Gastroesophageal sphincter (tissue), 4 donors: ENCODE measurements around the gene CLCN1. TPM values are rescaled to one million over a fixed set of nuclear protein-coding genes. Genes with fewer than 3 reads are reported as not detected.

Experiments used
- ATAC-seq: fragments of 150-250 bp; one replicate; pipeline ENCODE4 v1.9.1; 2016; ENCODE audit warnings: mild to moderate bottlenecking, moderate library complexity
- H3K27ac ChIP-seq, 4 donors: fragments of 200-600 bp; sonication (generic) in 3 of 4; 1 replicate in 3 of 4; 2 replicates in 1 of 4; pipeline ENCODE4 v1.5.1; 2016 to 2019
- H3K27me3 ChIP-seq: fragments of 200-600 bp; sonication (generic); one replicate; pipeline ENCODE4 v1.5.1; 2019
- H3K36me3 ChIP-seq, 2 donors: fragments of 200-600 bp; sonication (generic); one replicate each; pipeline ENCODE4 v1.5.1; 2019; ENCODE audit warnings: control low read depth in 1 of 2
- H3K4me1 ChIP-seq, 3 donors: fragments of 200-600 bp; sonication (generic); 1 replicate in 2 of 3; 2 replicates in 1 of 3; pipeline ENCODE4 v1.5.1; 2016 to 2019; ENCODE audit warnings: control low read depth in 2 of 3
- H3K4me3 ChIP-seq, 2 donors: fragments of 200-600 bp; sonication (generic); one replicate each; pipeline ENCODE4 v1.5.1; 2019; ENCODE audit warnings: mild to moderate bottlenecking in 1 of 2, moderate library complexity in 1 of 2
- H3K9me3 ChIP-seq, 3 donors: fragments of 200-600 bp; sonication (generic); one replicate each; pipeline ENCODE4 v1.5.1; 2017 to 2019; ENCODE audit warnings: control low read depth in 2 of 3
- EP300 ChIP-seq: sonication (generic); formaldehyde crosslinking; IDR thresholded peaks from one replicate; pipeline ENCODE4 v1.6.1; 2017; ENCODE audit warnings: antibody characterized with exemption, mild to moderate bottlenecking
- POLR2A ChIP-seq, 2 donors: fragments of 450-650 bp; IDR thresholded peaks; one replicate each; pipeline ENCODE4 v1.6.1; 2017; ENCODE audit warnings: antibody characterized with exemption in 2 of 2, mild to moderate bottlenecking in 2 of 2, moderate library complexity in 1 of 2
- POLR2AphosphoS5 ChIP-seq: sonication (generic); formaldehyde crosslinking; IDR thresholded peaks from one replicate; pipeline ENCODE4 v1.6.1; 2017; ENCODE audit warnings: antibody characterized with exemption
- WGBS, 2 donors: methylation state at CpG; one replicate each; pipeline ENCODE4 v1.1.5; 2018; ENCODE audit warnings: low coverage in 1 of 2; 5-methylcytosine and 5-hydroxymethylcytosine counted together
- total RNA-seq, 4 donors: library from RNA; depleted of rRNA; stranded (reverse); fragments of >200 nt; gene quantifications; one replicate each; pipeline ENCODE4 v1.1.0, GENCODE V29; 2016
- TF ChIP-seq, protein P1 (sequence below), 4 experiments: fragments of 200-600 bp in 2 of 4; fragments of 450-650 bp in 2 of 4; sonication (generic) in 1 of 4; IDR thresholded peaks; one replicate each; pipeline ENCODE4 v1.5.1; 2017 to 2019; ENCODE audit warnings: antibody characterized with exemption in 4 of 4, mild to moderate bottlenecking in 2 of 4, moderate library complexity in 2 of 4

The CLCN1 gene
- total RNA-seq, 4 donors from 2014 or later = not detected

DNA sequence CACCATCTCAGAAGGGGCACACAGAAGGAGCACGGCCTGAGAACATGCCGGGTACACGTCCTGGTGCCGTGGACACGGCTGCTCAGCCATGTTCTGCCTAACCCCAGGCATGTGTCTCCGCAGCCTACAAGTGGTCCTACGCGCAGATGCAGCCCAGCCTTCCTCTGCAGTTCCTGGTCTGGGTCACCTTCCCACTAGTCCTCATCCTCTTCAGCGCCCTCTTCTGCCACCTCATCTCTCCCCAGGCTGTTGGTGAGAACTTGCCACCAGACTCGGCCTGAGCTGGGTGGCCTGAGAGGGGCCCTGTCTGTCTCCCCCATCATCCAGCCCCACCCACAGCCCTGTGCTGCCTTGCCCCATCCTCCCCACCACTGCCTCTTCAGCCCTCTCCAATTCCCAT is 5.3 kb downstream of the CLCN1 start:
- WGBS, 2 donors = 97 to 100% methylated on average over 1 to 4 of the region's 10 CpGs
- H3K27ac ChIP-seq = no peak overlapping the region

DNA sequence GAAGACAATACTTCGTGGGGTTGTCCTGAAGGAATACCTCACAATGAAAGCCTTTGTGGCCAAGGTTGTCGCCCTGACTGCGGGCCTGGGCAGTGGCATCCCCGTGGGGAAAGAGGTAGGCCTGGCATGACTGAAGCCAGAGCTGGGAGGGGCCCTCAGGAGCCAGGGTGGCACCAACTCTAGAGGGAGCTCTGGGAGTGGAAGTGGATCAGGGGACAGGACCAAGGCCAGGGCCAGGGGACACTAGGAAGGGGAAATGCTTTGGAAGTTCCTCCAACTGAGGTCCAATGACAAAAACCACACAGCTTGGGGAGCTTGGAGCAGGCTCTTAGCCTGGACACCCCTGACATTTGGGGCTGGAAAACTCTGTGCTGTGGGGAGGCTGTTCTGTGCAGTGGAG is 5.8 kb downstream of the CLCN1 start:
- no peak for ATAC-seq
- no CpG with 5 or more reads among the region's 4 CpGs for WGBS, 2 donors
- H3K4me3 ChIP-seq = no peak overlapping the region
- H3K27ac ChIP-seq = no peak overlapping the region
- no peaks in the 10 kb centered on the region for H3K9me3 ChIP-seq
- H3K36me3 ChIP-seq = no peaks in the 10 kb centered on the region
- H3K27me3 ChIP-seq = no peaks in the 10 kb centered on the region
- TF ChIP-seq POLR2A (IDR thresholded peaks at IDR 0.05) (no peak), EP300 (no peak)
- TF ChIP-seq, protein P1, sequence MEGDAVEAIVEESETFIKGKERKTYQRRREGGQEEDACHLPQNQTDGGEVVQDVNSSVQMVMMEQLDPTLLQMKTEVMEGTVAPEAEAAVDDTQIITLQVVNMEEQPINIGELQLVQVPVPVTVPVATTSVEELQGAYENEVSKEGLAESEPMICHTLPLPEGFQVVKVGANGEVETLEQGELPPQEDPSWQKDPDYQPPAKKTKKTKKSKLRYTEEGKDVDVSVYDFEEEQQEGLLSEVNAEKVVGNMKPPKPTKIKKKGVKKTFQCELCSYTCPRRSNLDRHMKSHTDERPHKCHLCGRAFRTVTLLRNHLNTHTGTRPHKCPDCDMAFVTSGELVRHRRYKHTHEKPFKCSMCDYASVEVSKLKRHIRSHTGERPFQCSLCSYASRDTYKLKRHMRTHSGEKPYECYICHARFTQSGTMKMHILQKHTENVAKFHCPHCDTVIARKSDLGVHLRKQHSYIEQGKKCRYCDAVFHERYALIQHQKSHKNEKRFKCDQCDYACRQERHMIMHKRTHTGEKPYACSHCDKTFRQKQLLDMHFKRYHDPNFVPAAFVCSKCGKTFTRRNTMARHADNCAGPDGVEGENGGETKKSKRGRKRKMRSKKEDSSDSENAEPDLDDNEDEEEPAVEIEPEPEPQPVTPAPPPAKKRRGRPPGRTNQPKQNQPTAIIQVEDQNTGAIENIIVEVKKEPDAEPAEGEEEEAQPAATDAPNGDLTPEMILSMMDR (IDR thresholded peaks at IDR 0.05) = peak in 1 of 4 experiments; percentile 33
- H3K4me1 ChIP-seq = no peaks in the 10 kb centered on the region

More for the DNA sequence above, 5.3 kb downstream of the CLCN1 start:
- no peaks in the 10 kb centered on the region for H3K9me3 ChIP-seq
- TF ChIP-seq, protein P1 (IDR thresholded peaks at IDR 0.05) = no peak
- no peak for TF ChIP-seq POLR2A (IDR thresholded peaks at IDR 0.05)
- TF ChIP-seq EP300 = no peak
- no peak for TF ChIP-seq POLR2AphosphoS5
- H3K4me3 ChIP-seq = no peak overlapping the region
- no peaks in the 10 kb centered on the region for H3K36me3 ChIP-seq
- H3K27me3 ChIP-seq = no peaks in the 10 kb centered on the region
- peak; percentile 20 for ATAC-seq
- no peaks in the 10 kb centered on the region for H3K4me1 ChIP-seq

DNA sequence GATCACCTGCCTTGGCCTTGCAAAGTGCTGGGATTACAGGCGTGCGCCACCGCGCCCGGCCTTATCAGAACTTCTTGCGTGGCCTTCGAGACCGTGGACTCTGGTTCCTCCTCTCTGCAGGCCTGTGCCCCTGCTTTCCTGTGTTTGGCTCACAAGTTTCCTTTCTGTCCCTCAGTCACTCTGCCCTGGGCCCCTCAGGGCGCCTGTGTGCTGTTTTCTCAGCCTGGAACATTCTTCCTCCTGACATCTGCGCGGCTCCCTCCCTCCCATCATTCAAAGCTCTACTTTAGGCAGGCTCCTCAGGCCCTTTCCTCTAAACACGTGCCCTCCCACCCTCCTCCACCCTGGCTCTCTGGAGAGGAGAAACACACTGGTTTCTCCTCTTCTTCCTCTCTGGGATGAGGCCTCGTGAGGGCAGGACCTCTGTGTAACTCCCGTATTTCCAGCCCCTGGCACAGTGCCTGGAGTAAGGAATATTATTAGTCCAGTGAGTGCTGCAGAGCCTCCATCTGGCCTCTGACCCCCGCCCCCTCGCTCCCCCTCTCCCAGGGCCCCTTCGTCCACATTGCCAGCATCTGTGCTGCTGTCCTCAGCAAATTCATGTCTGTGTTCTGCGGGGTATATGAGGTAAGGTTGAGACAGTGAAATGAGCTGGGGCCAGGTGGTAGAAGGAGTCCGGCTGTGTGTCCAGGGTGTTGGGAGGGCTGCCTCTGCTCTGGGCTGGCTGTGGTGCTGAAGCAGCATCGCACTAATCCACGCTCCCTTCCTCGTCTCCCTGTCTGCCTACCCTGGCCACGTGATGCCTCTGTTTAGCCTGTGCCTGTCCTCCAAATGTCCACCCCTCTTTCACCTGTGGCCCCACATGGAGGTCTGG is 7.1 kb downstream of the CLCN1 start:
- Histone ChIP-seq H3K9me3 (no peaks in the 10 kb centered on the region), H3K27ac (no peak overlapping the region), H3K36me3 (no peaks in the 10 kb centered on the region), H3K4me3 (no peak overlapping the region), H3K27me3 (no peaks in the 10 kb centered on the region), H3K4me1 (no peaks in the 10 kb centered on the region)
- 66 to 83% methylated on average over 14 to 19 of the region's 23 CpGs for WGBS, 2 donors
- ATAC-seq = no peak
- TF ChIP-seq, protein P1 (IDR thresholded peaks at IDR 0.05) = no peak
- no peak for TF ChIP-seq POLR2AphosphoS5
- TF ChIP-seq POLR2A (IDR thresholded peaks at IDR 0.05) = no peak
- no peak for TF ChIP-seq EP300

DNA sequence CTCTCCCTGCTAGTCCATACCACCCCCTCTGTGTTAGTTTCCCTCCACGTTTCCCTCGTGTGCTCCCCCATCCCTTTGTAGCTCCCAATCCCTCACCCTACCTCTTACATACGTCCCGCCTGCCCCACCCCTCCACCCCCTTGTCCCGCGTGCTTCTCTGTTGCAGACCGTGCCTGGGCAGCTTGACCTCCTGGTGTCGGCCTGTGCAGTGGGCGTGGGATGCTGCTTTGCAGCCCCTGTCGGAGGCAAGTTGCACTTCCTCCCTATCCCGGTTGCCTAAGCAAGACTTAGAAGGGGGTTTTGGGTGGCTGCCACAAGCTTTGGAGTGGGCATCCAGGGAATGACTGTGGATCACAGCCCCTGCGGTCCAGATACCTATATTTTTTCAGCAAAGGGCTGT is 7.7 kb downstream of the CLCN1 start:
- no peaks in the 10 kb centered on the region for H3K36me3 ChIP-seq
- no peak for TF ChIP-seq POLR2AphosphoS5
- TF ChIP-seq EP300 = no peak
- TF ChIP-seq, protein P1 (IDR thresholded peaks at IDR 0.05) = no peak
- TF ChIP-seq POLR2A (IDR thresholded peaks at IDR 0.05) = no peak
- no peak overlapping the region for H3K27ac ChIP-seq
- no peaks in the 10 kb centered on the region for H3K27me3 ChIP-seq
- no peak overlapping the region for H3K4me3 ChIP-seq
- WGBS, 2 donors = 70 to 81% methylated on average over 8 of the region's 12 CpGs
- ATAC-seq = no peak
- no peaks in the 10 kb centered on the region for H3K9me3 ChIP-seq
- no peaks in the 10 kb centered on the region for H3K4me1 ChIP-seq

DNA sequence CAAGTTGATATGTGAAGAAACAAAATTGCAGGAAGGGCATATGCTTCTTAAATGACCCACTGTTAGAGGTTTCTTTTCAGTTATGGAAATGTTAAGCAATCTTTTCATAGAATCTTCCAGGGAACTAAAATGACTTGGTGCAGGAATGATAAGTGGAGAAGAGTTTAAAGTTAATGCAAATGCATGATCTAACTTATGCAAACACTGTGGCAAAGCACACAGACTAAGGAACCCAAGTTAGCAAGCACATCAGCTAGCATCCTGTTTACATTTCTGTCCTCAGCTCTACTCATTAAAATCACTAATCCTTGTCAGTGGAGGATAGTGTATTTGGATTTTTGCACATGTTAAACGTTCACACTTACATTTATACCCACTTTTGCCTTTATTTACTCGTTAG is 9.3 kb downstream of the CLCN1 start:
- TF ChIP-seq POLR2A (IDR thresholded peaks at IDR 0.05) = no peak
- no peak for TF ChIP-seq POLR2AphosphoS5
- TF ChIP-seq EP300 = no peak
- TF ChIP-seq, protein P1 (IDR thresholded peaks at IDR 0.05) = no peak
- ATAC-seq = no peak
- WGBS, 2 donors = 67 to 70% methylated on average over 2 of the region's 2 CpGs
- no peak overlapping the region for H3K4me3 ChIP-seq
- no peaks in the 10 kb centered on the region for H3K4me1 ChIP-seq
- H3K27me3 ChIP-seq = no peaks in the 10 kb centered on the region
- no peaks in the 10 kb centered on the region for H3K36me3 ChIP-seq
- no peak overlapping the region for H3K27ac ChIP-seq
- H3K9me3 ChIP-seq = no peaks in the 10 kb centered on the region
